Right ventricle myocardium superior (tissue), 1 donor: Measurements from ENCODE around the gene LRRC73. TPM values are rescaled to one million over a fixed set of nuclear protein-coding genes. Genes with fewer than 3 reads are reported as not detected.
"Not testable (repeated sequence)": the region's sequence is repeated elsewhere in the genome, so short reads cannot be mapped to it uniquely, and the experiment has no call there.

Source experiments
- ATAC-seq: fragments of 200-7000 bp; cut with Tn5 transposase; one replicate; pipeline ENCODE4 v1.9.1; 2020; ENCODE audit warnings: mild to moderate bottlenecking; ENCODE audit not compliant: poor library complexity
- DNase-seq: peaks from one replicate; pipeline ENCODE4 v3.0.0-alpha.2; 2020
- intact Hi-C: fragments of 100-400 bp; cut with DNase I; formaldehyde crosslinking; loops from one replicate; pipeline ENCODE4 v1.11.2; 2022
- long read RNA-seq: library from polyadenylated mRNA; unstranded; transcript quantifications from one replicate; pipeline ENCODE4 v2.0.0, GENCODE V29; 2021
- total RNA-seq: library from RNA; stranded (reverse); fragmentation: NEBNext Ultra II Directional; extraction: Animal tissue kit (Norgen Biotek cat#: 25700); gene quantifications from one replicate; pipeline ENCODE4 v1.2.1, GENCODE V29; 2021
- donor health status: DM: no; HTN: yes; CAD: no; lungs with severe emphysema.

Gene LRRC73
- total RNA-seq, result 1.4 TPM
- long read RNA-seq, partial matches to known transcripts, result 0 of 5 reads
- long read RNA-seq, other reads (novel, unspliced or antisense), result 1 of 5 reads

DNA sequence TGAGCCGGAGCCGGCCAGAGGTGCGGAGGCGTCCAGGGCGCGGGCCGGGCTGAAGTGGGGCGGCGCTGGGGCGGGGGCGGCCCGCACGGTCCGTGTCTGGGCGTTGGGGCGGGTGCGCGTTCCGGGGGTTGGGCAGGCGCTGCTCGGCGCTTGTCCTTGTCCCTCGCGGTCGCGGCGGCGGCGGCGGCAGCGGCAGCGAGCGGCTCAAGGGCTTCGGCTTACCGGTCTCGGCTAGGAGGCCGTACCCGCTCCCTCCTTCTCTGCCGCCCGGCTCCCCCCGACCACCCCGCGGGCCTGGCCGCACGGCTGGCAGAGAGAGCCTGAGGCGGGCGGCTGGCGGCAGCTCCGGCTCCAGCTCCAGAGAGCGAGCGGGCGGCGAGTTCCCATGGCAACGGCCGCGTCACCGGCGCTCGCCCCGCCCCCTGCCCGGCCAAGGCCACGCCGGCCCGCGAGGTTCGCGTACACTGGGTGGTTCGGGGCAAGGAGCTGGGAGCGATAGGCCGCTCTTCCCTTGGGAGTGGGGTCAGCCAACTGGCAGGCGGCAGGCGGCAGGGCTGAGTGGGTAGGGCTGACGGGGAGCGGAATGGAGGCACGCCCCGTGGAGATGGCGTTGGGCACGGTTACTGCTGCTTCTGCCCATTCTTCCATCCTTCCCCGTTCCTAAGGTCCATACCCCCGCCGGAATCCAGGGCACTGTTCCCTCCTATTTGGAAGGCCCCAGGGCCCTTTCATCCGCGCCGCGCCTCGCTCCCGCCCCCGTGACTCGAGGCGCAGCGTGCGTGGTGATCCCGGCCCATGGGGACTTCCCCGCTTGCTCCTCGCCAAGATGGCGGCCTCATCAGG lies at the start of gene LRRC73:
Gene LRRC73, minus strand, starts transcription at position 363 of the 843 bp plus-strand sequence. CDS start 561 bp downstream, outside the sequence.
- intact Hi-C loops, result loop anchor here (5.0 to 10.0 kb wide), 2 partner anchors 123 to 245 kb away; no protein-coding TSS in a partner anchor
- DNase-seq (peak; percentile 94), ATAC-seq (peak; percentile 85)

DNA sequence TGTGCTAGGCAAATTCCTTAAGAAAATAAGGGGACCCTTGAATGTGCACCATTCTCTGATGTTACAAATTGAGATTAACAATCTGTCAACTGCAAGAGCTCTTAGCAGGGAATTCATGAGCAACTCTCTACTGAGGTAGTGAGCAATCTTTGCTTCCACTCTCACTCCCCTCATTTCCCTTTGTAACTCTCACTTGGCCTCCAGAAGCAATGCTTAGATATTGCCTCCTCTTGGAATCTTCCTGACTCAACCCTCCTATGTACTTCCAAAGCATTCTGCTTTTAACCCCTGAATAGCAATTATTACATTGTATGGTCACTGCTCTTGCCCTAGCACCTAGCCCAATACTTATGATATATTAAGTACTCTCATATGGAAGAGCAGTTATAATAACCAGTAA lies 49.2 kb upstream of the LRRC73 start:
- no peak for ATAC-seq
- DNase-seq, result no peak
- intact Hi-C loops, result no loop called here

DNA sequence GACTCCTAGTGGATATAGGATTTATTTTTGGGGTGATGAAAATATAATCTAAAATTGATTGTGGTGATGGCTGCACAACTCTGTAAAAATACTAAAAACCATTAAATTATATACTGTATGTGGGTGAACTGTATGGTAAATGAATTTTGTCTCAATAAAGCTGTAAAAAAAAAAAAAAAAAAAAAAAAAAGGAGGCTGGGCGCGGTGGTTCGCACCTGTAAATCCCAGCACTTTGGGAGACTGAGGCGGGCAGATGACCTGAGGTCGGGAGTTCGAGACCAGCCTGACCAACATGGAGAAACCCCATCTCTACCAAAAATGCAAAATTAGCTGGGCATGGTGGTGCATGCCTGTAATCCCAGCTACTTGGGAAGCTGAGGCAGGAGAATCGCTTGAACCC lies 47.5 kb upstream of the LRRC73 start:
- ATAC-seq, DNase-seq, intact Hi-C loops: not testable (repeated sequence)

DNA sequence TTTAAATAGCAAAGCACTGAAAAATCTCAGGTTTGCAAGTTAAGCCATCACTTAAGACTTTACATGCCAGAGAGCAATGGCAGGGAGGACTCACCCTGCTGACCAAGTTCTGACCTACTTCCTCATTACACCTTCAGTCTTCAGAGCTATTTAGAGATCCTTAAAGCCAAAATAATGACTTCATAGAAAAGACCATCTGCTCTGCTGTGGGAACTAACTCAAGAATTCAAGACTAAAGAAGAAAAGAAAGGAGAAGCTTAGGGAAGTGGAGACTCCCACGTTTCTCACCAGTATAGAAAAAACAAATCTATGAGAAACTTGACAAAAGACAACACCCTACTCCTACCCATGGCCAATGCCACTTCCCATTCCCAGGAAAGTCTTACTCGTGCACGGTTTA lies 37.1 kb upstream of the LRRC73 start:
- no peak for ATAC-seq
- DNase-seq, result no peak

DNA sequence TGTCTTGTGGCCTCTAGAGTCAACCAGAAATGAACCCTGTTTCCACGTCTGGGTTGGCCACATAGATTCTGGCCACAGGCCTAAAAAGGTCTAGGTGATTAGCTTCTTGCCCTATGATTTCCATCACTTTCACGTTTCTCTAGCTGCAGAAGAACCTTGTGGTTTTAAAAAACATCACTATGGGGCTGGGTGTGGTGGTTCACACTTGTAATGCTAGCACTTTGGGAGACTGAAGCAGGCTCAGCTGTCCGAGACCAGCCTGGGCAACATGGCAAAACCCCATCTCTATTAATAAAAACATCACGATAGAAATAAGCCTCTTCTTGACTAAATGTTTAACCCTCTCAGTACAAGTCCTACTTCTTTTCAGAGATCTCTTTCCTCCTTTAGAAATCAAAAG lies 34.3 kb upstream of the LRRC73 start:
- DNase-seq (no peak), ATAC-seq (no peak)
- intact Hi-C loops, result no loop called here

More for the DNA sequence above, 37.1 kb upstream of the LRRC73 start:
- intact Hi-C loops, result no loop called here

DNA sequence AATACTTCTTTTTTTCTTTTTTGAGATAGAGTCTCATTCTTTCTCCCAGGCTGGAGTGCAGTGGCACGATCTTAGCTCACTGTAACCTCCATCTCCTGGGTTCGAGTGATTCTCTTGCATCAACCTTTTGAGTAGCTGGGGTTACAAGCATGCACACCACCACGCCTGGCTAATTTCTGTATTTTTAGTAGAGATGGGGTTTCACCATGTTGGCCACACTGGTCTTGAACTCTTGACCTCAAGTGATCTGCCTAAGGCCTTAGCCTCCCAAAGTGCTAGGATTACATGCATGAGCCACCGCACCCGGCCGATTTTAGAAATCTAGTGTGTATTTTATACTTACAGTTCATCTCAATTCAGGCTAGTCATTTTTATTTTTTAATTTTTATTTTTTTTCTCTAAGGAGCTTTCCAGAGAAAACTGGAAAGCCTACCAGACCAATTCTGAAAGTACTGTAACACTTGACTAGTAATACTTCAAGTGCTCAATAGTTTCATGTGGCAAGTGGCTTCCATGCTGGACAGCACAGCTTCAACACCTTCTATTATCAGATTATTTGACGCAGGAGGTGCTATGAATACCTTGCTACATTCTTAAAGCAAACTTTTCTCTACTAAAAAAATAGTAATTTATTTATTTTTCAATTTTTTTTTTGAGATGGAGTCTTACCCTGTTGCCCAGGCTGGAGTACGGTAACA lies 31.8 kb upstream of the LRRC73 start:
- DNase-seq (no peak), ATAC-seq (no peak)
- intact Hi-C loops, result no loop called here

- intact Hi-C loops, result no loop called here
- no peak for DNase-seq
- ATAC-seq, result no peak
Measured at GRCh38 chr6:43540507-43540906, 30.4 kb upstream of the LRRC73 start.

GRCh38 chr6:43539409-43539808 lies 29.3 kb upstream of the LRRC73 start:
- DNase-seq, ATAC-seq, intact Hi-C loops: not testable (repeated sequence)

- intact Hi-C loops, ATAC-seq, DNase-seq: not testable (repeated sequence)
Measured at GRCh38 chr6:43538986-43539385, 28.8 kb upstream of the LRRC73 start.

- intact Hi-C loops, result no loop called here
- ATAC-seq, result no peak
Measured at GRCh38 chr6:43532201-43532600, 22.1 kb upstream of the LRRC73 start.

DNA sequence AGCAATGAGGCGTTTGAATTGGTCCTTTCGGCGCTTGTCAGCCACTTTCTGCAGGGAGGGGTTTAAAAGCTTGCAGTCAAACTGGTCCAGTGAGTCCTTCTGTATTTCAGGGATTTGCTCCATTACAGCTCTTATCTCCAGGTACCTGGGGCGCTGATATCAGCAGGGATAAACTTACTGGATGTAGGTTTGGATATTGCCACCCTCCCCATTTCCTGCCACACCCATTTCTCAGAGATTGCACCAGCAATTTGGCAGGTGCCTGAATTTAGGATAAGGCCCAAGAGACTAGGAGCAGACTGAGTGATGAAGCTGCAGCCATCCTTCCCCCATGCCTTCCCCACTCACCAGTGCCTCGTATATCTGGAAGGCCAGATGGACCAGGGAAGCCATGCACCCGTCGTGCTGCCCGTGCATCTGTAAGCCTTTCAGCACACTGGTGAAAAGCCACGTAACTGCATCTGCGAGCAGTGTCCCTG lies 14.4 kb upstream of the LRRC73 start:
- ATAC-seq (no peak), DNase-seq (no peak)
- intact Hi-C loops, result loop anchor here (5.0 kb wide), 1 partner anchor 38 kb away; no protein-coding TSS in a partner anchor

More at GRCh38 chr6:43532201-43532600, 22.1 kb upstream of the LRRC73 start:
- no peak for DNase-seq

GRCh38 chr6:43523284-43523683 lies 13.1 kb upstream of the LRRC73 start:
- DNase-seq, result no peak

GRCh38 chr6:43522547-43523261 lies 12.6 kb upstream of the LRRC73 start:
- ATAC-seq (peak; percentile 6), DNase-seq (no peak)
- intact Hi-C loops, result loop anchor here (5.0 kb wide), 1 partner anchor 40 kb away; no protein-coding TSS in a partner anchor

More at GRCh38 chr6:43523284-43523683, 13.1 kb upstream of the LRRC73 start:
- ATAC-seq, result no peak
- intact Hi-C loops, result loop anchor here (5.0 kb wide), 1 partner anchor 39 kb away; no protein-coding TSS in a partner anchor

- intact Hi-C loops, result loop anchor here (5.0 kb wide), 1 partner anchor 40 kb away; no protein-coding TSS in a partner anchor
- no peak for DNase-seq
- ATAC-seq, result peak; percentile 37
Measured at GRCh38 chr6:43521836-43522235, 11.7 kb upstream of the LRRC73 start.

DNA sequence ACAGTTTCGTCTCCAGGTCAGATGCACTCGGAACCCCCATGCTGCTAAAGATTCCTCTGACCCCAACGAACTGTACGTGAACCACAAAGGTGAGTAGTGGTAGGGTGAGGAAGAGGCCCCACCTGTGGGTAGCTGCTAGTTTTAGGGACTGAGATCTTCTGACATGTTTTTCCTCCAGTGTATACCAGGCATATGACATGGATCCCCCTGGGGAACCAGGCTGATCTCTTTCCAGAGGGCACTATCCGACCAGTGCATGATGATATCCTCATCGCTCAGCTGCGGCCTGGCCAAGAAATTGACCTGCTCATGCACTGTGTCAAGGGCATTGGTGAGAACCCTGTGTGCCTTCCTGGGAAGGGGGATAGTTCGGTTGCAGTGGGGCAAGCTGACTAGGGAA lies 10.0 kb upstream of the LRRC73 start:
- DNase-seq, result no peak
- ATAC-seq, result no peak
- intact Hi-C loops, result loop anchor here (5.0 kb wide), 1 partner anchor 42 kb away; no protein-coding TSS in a partner anchor

DNA sequence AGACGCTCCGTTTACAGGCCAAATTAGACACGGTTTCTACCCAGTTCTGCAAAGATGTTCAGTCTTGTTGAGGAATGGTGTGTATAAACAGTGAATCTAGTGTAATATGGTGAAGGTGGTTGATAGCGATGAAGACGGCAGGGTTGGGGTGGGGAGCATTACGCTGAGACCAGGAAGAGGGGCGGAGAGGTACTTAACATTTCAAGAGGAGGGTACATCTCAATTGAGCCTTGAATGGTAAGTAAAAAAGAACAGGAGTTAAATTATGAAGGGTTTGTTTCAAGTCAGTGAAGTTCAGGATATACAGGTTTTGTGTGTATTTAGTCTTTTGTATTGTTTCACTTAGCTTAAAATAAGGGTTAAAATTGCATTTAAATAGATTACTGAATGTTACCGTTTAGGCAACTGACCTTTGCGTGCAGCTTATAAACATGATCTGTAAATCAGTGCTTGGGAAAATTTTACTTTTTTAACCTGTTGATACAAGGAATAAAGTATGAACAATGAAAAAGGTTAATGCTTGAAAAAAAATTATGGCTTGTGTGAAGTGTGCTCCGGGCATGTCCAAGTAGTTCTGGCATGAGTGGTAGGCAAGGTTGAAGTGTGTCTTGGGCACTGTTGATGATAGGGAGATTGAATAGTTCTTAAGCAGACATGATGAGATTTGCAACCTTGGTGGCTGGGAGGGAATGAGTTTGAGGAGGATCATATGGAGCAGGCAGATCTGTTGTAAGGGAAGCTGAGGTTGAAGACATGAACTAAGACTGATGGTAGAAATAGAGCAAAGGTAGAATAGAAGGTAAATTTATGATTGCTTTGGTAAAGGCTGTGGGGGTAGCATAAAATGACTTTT lies 7.6 kb upstream of the LRRC73 start:
- intact Hi-C loops, result loop anchor here (10.0 kb wide), 1 partner anchor 253 kb away; no protein-coding TSS in a partner anchor
- DNase-seq (no peak), ATAC-seq (no peak)

DNA sequence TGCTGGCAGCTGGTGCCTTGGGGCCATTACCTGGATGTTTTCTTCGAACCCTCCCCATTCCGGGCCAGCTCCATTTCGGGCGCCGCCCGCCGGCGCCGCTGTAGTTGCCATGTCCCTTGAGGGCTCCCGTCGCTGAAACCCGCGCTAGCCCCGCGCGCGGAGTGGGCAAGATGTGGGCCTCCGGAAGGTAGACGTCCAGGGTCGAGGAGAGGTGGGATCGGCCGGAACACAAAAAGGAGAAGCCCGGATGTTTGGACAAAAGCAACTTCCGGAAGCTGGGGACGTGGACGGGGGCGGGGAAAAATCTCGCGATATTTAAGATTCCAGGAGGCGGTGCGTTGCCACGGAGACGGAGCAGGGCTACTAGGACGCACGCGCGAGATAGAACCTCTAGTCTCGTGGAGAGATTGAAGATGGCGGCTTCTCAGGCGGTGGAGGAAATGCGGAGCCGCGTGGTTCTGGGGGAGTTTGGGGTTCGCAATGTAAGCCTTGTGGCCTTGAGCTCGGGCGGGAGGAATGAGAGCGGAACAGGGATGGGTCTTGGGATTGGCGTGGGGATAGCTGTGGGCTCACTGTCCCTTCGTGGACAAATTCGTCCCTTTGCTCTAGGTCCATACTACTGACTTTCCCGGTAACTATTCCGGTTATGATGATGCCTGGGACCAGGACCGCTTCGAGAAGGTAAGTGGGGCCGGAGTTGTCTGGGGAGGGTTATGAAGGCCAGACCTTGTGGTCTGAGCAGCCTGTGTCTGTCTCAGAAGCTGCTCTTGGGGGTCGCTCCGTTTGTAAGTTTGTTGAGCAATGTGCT lies 6.8 kb upstream of the LRRC73 start, which contains the start of the genes POLR1C and YIPF3:
Gene POLR1C, plus strand, starts transcription at position 393 of the 808 bp plus-strand sequence. Its CDS starts 21 bp downstream, at position 414.
Gene YIPF3, minus strand, starts transcription at position 230 of the 808 bp plus-strand sequence. Its CDS starts 119 bp downstream, at position 111.
- intact Hi-C loops, result loop anchor here (10.0 kb wide), 1 partner anchor 252 kb away; no protein-coding TSS in a partner anchor
- ATAC-seq (peak; percentile 96), DNase-seq (peak; percentile 98)
